ENCODE results near the gene DCPS. TPM values are rescaled to one million over a fixed set of nuclear protein-coding genes. Genes with fewer than 3 reads are reported as not detected.

DCPS gene
- total RNA-seq, 1 experiment from 2014 or later = 26.2 TPM

DNA sequence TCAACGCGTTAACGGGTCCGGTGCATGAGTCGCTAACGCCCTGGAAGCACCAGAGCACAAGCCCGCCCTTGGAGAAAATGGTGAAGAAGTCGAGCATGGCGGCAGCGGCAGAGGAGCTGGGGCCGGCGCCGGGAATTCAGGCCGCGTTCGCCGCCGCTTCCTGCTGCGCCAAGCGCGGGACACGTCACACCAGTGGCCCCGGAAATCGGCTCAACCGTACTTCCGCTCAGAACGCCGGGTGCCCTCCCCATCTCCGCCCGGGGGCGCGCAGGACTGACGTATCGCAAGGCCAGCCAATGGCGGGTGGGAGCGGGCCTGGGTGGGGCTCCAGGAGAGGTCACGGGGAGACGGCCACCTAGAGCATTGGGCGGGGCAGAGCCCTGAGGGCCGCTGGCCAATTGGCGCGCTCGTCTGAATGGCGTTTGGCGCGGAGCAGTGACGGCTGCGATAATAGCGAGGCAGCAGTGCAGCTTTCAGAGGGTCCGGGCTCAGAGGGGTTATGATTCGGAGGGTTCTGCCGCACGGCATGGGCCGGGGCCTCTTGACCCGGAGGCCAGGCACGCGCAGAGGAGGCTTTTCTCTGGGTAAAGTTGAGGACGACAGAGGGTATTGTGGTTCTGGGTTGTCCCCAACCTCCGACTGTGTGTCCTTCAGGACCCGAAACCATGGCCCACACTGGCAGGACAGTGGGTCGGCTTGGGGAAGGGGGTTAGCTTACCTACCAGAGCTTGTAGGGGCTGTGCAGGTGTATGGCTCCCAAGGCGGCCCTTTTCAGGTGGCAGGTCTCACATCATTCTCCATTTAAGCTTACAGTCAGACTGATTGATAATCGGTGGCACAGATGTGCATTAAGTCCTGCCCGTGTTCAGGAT, 34.9 kb upstream of the DCPS start, which contains the start of the genes FOXRED1 and SRPRA (continued):
- TF ChIP-seq, protein P1, sequence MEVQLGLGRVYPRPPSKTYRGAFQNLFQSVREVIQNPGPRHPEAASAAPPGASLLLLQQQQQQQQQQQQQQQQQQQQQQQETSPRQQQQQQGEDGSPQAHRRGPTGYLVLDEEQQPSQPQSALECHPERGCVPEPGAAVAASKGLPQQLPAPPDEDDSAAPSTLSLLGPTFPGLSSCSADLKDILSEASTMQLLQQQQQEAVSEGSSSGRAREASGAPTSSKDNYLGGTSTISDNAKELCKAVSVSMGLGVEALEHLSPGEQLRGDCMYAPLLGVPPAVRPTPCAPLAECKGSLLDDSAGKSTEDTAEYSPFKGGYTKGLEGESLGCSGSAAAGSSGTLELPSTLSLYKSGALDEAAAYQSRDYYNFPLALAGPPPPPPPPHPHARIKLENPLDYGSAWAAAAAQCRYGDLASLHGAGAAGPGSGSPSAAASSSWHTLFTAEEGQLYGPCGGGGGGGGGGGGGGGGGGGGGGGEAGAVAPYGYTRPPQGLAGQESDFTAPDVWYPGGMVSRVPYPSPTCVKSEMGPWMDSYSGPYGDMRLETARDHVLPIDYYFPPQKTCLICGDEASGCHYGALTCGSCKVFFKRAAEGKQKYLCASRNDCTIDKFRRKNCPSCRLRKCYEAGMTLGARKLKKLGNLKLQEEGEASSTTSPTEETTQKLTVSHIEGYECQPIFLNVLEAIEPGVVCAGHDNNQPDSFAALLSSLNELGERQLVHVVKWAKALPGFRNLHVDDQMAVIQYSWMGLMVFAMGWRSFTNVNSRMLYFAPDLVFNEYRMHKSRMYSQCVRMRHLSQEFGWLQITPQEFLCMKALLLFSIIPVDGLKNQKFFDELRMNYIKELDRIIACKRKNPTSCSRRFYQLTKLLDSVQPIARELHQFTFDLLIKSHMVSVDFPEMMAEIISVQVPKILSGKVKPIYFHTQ (CRISPR knock-in tag; IDR thresholded peaks at IDR 0.05) = no peak
- TF ChIP-seq, protein P2, sequence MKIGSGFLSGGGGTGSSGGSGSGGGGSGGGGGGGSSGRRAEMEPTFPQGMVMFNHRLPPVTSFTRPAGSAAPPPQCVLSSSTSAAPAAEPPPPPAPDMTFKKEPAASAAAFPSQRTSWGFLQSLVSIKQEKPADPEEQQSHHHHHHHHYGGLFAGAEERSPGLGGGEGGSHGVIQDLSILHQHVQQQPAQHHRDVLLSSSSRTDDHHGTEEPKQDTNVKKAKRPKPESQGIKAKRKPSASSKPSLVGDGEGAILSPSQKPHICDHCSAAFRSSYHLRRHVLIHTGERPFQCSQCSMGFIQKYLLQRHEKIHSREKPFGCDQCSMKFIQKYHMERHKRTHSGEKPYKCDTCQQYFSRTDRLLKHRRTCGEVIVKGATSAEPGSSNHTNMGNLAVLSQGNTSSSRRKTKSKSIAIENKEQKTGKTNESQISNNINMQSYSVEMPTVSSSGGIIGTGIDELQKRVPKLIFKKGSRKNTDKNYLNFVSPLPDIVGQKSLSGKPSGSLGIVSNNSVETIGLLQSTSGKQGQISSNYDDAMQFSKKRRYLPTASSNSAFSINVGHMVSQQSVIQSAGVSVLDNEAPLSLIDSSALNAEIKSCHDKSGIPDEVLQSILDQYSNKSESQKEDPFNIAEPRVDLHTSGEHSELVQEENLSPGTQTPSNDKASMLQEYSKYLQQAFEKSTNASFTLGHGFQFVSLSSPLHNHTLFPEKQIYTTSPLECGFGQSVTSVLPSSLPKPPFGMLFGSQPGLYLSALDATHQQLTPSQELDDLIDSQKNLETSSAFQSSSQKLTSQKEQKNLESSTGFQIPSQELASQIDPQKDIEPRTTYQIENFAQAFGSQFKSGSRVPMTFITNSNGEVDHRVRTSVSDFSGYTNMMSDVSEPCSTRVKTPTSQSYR (CRISPR knock-in tag; IDR thresholded peaks at IDR 0.05) = no peak
- peak; percentile 24; the same call in 1 of the 2 replicates for TF ChIP-seq TEAD4 (CRISPR knock-in tag; IDR thresholded peaks at IDR 0.05)
- no peak for TF ChIP-seq ZNF263 (CRISPR knock-in tag; IDR thresholded peaks at IDR 0.05; ENCODE audit: low read depth)
- peak; percentile 99 for TF ChIP-seq SP1 (CRISPR knock-in tag; conservative IDR thresholded peaks at IDR 0.05)
- TF ChIP-seq TEAD1 (CRISPR knock-in tag; IDR thresholded peaks at IDR 0.05) = peak; percentile 57; the same call in 1 of the 2 replicates
- TF ChIP-seq CBFB (CRISPR knock-in tag; IDR thresholded peaks at IDR 0.05; ENCODE audit: low read depth) = peak; percentile 79; the same call in 1 of the 2 replicates
- TF ChIP-seq CREM (CRISPR knock-in tag; IDR thresholded peaks at IDR 0.05) = peak; percentile 99
- TF ChIP-seq, protein P3, sequence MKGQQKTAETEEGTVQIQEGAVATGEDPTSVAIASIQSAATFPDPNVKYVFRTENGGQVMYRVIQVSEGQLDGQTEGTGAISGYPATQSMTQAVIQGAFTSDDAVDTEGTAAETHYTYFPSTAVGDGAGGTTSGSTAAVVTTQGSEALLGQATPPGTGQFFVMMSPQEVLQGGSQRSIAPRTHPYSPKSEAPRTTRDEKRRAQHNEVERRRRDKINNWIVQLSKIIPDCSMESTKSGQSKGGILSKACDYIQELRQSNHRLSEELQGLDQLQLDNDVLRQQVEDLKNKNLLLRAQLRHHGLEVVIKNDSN (CRISPR knock-in tag; IDR thresholded peaks at IDR 0.05) = peak; percentile 94

DNA sequence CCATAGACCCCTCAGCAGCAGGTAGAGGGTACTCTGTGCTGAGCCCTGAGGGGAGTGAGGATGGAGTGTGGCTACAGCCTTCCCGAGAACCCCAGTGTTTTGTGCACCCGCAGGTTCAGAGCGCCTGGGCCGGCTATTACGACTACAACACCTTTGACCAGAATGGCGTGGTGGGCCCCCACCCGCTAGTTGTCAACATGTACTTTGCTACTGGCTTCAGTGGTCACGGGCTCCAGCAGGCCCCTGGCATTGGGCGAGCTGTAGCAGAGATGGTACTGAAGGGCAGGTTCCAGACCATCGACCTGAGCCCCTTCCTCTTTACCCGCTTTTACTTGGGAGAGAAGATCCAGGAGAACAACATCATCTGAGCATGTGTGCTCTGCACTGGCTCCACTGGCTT, 26.5 kb upstream of the DCPS start:
- ATAC-seq (no peak), DNase-seq (ENCODE audit: low spot score) (no peak)
- ChIA-PET CTCF (no interaction called here), POLR2A (no interaction called here)
- TF ChIP-seq, protein P2 (CRISPR knock-in tag; IDR thresholded peaks at IDR 0.05) = no peak
- Mint-ChIP-seq H3K27me3 (ENCODE audit: low read depth) (peaks cover 19% of the 10 kb centered on the region), H3K27ac (0 out of 2 replicates have a peak overlapping the region, but pooled peaks have one; percentile 68), H3K4me3 (no peak overlapping the region), H3K9me3 (no peaks in the 10 kb centered on the region), H3K36me3 (peaks cover 53% of the 10 kb centered on the region), H3K4me1 (peaks cover 9% of the 10 kb centered on the region; the same call in 1 of the 2 replicates)

DNA sequence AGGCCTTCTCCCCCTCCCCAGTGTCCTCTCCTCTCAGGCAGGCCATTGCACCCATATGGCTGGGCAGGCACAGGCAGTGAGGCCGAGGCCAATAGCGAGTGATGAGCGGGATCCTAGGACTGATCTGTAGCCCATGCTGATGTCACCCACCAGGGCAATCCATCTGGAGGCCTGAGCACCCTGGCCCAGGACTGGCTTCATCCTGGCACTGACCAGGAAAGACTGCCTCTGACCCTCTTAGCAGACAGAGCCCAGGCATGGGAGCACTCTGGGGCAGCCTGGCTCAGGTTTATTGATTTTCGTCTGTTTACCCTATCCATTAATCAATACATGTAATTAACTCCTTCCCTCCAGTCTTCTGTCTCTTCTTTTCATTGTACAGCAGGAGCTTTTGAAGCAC, 26.1 kb upstream of the DCPS start:
- ChIA-PET CTCF (no interaction called here), POLR2A (no interaction called here)
- TF ChIP-seq, protein P4, sequence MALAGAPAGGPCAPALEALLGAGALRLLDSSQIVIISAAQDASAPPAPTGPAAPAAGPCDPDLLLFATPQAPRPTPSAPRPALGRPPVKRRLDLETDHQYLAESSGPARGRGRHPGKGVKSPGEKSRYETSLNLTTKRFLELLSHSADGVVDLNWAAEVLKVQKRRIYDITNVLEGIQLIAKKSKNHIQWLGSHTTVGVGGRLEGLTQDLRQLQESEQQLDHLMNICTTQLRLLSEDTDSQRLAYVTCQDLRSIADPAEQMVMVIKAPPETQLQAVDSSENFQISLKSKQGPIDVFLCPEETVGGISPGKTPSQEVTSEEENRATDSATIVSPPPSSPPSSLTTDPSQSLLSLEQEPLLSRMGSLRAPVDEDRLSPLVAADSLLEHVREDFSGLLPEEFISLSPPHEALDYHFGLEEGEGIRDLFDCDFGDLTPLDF (CRISPR knock-in tag; IDR thresholded peaks at IDR 0.05) = no peak
- TF ChIP-seq NR1H2 (CRISPR knock-in tag; IDR thresholded peaks at IDR 0.05) (no peak), HMGA2 (CRISPR knock-in tag; IDR thresholded peaks at IDR 0.05) (no peak), SP1 (CRISPR knock-in tag; conservative IDR thresholded peaks at IDR 0.05) (no peak), JUN (CRISPR knock-in tag; IDR thresholded peaks at IDR 0.05) (no peak), CREM (CRISPR knock-in tag; IDR thresholded peaks at IDR 0.05) (no peak)
- TF ChIP-seq, protein P5, sequence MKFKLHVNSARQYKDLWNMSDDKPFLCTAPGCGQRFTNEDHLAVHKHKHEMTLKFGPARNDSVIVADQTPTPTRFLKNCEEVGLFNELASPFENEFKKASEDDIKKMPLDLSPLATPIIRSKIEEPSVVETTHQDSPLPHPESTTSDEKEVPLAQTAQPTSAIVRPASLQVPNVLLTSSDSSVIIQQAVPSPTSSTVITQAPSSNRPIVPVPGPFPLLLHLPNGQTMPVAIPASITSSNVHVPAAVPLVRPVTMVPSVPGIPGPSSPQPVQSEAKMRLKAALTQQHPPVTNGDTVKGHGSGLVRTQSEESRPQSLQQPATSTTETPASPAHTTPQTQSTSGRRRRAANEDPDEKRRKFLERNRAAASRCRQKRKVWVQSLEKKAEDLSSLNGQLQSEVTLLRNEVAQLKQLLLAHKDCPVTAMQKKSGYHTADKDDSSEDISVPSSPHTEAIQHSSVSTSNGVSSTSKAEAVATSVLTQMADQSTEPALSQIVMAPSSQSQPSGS (CRISPR knock-in tag; IDR thresholded peaks at IDR 0.05; ENCODE audit: borderline replicate concordance, low read depth) = no peak
- Mint-ChIP-seq H3K4me3 (no peak overlapping the region), H3K27ac (peak overlapping the region; percentile 68; the same call in 1 of the 2 replicates), H3K9me3 (no peaks in the 10 kb centered on the region), H3K27me3 (ENCODE audit: low read depth) (peaks cover 21% of the 10 kb centered on the region), H3K4me1 (peaks cover 10% of the 10 kb centered on the region; the same call in 1 of the 2 replicates), H3K36me3 (peaks cover 50% of the 10 kb centered on the region)
- DNase-seq (ENCODE audit: low spot score) (no peak), ATAC-seq (no peak)
